Neutrophil (primary cell): ENCODE results near the gene LGI4.

Experiments
- H3K27ac ChIP-seq: fragments of 200-600 bp; sonication (generic); 2 replicates; pipeline ENCODE4 v1.5.1; 2016; ENCODE audit warnings: mild to moderate bottlenecking, moderate library complexity
- H3K27me3 ChIP-seq: fragments of 200-600 bp; sonication (generic); 2 replicates; pipeline ENCODE4 v1.6.0; 2016; ENCODE audit warnings: mild to moderate bottlenecking
- H3K36me3 ChIP-seq: fragments of 200-600 bp; sonication (generic); 2 replicates; pipeline ENCODE4 v1.5.1; 2017
- H3K4me1 ChIP-seq, 2 experiments: fragments of 200-600 bp in 1 of 2; sonication (generic) in 1 of 2; 1 replicate in 1 of 2; 2 replicates in 1 of 2; pipeline versions ENCODE4 v1.5.1 to v1.6.1; 2013 to 2016; ENCODE audit warnings: low read depth in 1 of 2, low read length in 1 of 2, mild to moderate bottlenecking in 1 of 2, moderate library complexity in 1 of 2; ENCODE audit not compliant: control insufficient read depth in 1 of 2, insufficient read depth in 1 of 2
- H3K4me3 ChIP-seq, 2 experiments: fragments of 200-600 bp in 1 of 2; sonication (generic) in 1 of 2; 1 replicate in 1 of 2; 2 replicates in 1 of 2; pipeline ENCODE4 v1.5.1; 2013 to 2016; ENCODE audit warnings: low read depth in 1 of 2, low read length in 1 of 2, mild to moderate bottlenecking in 1 of 2, moderate library complexity in 1 of 2
- H3K9me3 ChIP-seq: fragments of 200-600 bp; sonication (generic); 2 replicates; pipeline ENCODE4 v1.5.1; 2016
- CTCF ChIP-seq: fragments of 200-600 bp; sonication (generic); IDR thresholded peaks from 2 replicates; pipeline ENCODE4 v1.5.1; 2016; ENCODE audit warnings: antibody characterized with exemption

Gene LGI4

GRCh38 chr19:35081201-35081600, 53.7 kb downstream of the LGI4 start:
- Histone ChIP-seq H3K36me3 (no peaks in the 10 kb centered on the region), H3K4me1 (no peaks in the 10 kb centered on the region), H3K27ac (no peak overlapping the region), H3K9me3 (no peaks in the 10 kb centered on the region), H3K4me3 (no peak overlapping the region), H3K27me3 (no peaks in the 10 kb centered on the region)
- no peak for TF ChIP-seq CTCF

- Histone ChIP-seq H3K4me1 (no peaks in the 10 kb centered on the region), H3K9me3 (no peaks in the 10 kb centered on the region), H3K4me3 (no peak overlapping the region), H3K36me3 (no peaks in the 10 kb centered on the region), H3K27me3 (no peaks in the 10 kb centered on the region), H3K27ac (no peak overlapping the region)
- no peak for TF ChIP-seq CTCF
These were observed 54.2 kb downstream of the LGI4 start for GRCh38 chr19:35080613-35081170.

GRCh38 chr19:35079826-35080225, 55.0 kb downstream of the LGI4 start:
- no peak overlapping the region for H3K4me3 ChIP-seq
- no peak for TF ChIP-seq CTCF
- H3K4me1 ChIP-seq = no peaks in the 10 kb centered on the region
- H3K36me3 ChIP-seq = no peaks in the 10 kb centered on the region
- H3K27ac ChIP-seq = no peak overlapping the region
- H3K27me3 ChIP-seq = no peaks in the 10 kb centered on the region
- H3K9me3 ChIP-seq = no peaks in the 10 kb centered on the region

- Histone ChIP-seq H3K4me3 (no peak overlapping the region), H3K9me3 (no peaks in the 10 kb centered on the region), H3K27ac (no peak overlapping the region), H3K27me3 (no peaks in the 10 kb centered on the region), H3K4me1 (no peaks in the 10 kb centered on the region), H3K36me3 (no peaks in the 10 kb centered on the region)
- TF ChIP-seq CTCF = no peak
These were observed 57.2 kb downstream of the LGI4 start for GRCh38 chr19:35077411-35078223.

- Histone ChIP-seq H3K27me3 (no peaks in the 10 kb centered on the region), H3K4me3 (no peak overlapping the region), H3K27ac (no peak overlapping the region), H3K36me3 (no peaks in the 10 kb centered on the region), H3K4me1 (no peaks in the 10 kb centered on the region), H3K9me3 (no peaks in the 10 kb centered on the region)
- TF ChIP-seq CTCF = no peak
These were observed 58.2 kb downstream of the LGI4 start for GRCh38 chr19:35076657-35077056.
